ENCODE data around the gene MRPL55.

MRPL55 gene

DNA sequence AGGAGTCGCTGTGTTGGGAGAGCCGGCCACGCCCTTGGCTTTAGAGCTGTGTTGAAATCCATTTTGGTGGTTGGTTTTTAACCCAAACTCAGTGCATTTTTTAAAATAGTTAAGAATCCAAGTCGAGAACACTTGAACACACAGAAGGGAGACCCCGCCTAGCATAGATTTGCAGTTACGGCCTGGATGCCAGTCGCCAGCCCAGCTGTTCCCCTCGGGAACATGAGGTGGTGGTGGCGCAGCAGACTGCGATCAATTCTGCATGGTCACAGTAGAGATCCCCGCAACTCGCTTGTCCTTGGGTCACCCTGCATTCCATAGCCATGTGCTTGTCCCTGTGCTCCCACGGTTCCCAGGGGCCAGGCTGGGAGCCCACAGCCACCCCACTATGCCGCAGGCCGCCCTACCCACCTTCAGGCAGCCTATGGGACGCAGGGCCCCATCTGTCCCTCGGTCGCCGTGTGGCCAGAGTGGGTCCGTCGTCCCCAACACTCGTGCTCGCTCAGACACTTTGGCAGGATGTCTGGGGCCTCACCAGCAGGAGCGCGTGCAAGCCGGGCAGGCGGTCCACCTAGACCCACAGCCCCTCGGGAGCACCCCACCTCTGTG is 10.7 kb downstream of the MRPL55 start:
- no peak for DNase-seq

DNA sequence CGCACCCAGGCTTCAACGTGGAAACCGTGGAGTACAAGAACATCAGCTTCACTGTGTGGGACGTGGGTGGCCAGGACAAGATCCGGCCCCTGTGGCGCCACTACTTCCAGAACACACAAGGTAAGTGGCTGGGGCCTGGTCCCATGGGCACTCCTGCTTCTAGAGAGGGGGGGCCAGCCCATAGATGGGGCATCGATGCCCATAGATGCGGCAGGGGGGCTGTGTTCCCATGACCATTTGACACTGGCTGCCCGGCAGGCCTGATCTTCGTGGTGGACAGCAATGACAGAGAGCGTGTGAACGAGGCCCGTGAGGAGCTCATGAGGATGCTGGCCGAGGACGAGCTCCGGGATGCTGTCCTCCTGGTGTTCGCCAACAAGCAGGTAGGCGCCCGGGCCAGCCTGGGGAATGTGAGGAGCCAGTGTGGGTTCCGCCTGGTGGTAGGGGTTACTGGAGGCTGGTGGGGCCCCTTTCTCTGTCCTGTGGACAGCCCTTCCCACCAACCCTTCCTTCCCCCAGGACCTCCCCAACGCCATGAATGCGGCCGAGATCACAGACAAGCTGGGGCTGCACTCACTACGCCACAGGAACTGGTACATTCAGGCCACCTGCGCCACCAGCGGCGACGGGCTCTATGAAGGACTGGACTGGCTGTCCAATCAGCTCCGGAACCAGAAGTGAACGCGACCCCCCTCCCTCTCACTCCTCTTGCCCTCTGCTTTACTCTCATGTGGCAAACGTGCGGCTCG is 11.6 kb downstream of the MRPL55 start:
- DNase-seq: no peak

DNA sequence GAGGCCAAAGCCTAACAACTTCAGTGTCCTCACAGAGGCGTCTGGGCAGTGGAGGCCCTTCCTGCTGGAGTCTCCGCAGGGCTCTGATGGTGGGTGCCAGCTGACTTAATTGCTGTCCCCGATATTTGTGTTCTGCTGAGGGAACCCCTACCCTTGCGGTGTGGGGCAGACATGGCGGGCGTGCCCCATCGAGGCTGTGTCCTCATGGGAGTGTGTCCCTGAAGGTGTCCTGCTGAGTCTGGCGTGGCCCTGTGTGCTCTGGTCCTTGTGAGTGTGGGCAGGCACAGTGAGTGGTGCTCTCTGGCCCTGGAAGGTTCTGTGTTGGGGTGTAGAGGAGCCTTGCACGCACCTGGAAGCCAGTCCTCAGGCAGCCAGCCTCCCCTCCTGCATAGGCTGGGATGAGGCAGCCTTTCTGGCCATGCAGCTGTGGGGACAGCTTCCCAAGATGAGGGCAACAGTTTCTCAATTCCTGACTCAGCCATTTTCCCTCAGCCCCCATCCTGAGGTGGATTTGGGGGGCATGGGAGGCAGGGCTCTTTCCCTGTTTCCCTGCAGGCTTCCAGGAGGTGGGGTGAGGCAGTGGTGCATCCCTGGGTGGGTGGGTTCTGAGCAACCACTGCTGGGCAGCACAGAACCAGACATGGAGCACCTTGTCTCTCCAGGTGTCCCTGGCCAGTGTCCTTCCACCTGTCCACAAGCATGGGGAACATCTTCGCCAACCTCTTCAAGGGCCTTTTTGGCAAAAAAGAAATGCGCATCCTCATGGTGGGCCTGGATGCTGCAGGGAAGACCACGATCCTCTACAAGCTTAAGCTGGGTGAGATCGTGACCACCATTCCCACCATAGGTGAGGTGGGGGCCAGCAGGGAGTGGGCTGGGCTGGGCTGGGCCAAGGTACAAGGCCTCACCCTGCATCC is 12.4 kb downstream of the MRPL55 start:
- no peak for DNase-seq

DNA sequence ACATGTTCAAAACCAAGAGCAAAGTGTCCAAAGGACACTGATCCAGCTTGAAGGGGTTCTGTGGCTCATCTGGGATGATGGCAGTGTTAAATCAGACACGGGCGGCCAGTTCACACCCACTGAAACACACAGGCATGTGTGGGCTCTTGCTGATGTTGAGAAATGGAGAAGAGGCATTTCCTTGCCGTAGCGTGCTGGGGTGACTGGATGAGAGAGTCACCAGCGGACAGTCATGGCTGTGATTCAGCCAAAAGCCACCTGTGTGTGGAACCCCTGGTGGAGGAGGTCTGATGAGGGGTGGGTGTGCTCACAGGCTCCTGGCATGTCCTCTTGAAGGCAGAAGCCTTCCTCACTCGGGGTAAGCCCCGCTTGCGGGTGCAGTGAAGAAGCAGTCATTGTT is 13.2 kb downstream of the MRPL55 start:
- no peak for DNase-seq

DNA sequence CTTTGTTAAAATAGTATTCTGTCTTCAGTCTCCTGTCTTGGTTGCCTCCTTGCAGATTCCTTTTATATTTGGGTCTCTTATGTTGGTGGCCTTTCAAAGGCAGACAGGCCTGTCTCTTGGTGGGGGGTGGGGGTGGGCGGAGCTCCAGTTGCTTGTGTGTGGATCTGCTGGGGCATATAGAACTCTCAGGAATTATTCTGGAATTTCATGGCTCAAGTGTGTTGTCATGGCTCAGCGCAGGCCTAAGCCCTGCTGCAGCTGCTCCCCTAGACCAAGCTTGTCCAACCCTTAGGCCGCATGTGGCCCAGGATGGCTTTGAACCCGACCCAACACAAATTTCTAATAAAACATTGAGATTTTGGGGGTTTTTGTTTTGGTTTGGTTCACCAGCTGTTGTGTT is 13.9 kb downstream of the MRPL55 start:
- DNase-seq: no peak

DNA sequence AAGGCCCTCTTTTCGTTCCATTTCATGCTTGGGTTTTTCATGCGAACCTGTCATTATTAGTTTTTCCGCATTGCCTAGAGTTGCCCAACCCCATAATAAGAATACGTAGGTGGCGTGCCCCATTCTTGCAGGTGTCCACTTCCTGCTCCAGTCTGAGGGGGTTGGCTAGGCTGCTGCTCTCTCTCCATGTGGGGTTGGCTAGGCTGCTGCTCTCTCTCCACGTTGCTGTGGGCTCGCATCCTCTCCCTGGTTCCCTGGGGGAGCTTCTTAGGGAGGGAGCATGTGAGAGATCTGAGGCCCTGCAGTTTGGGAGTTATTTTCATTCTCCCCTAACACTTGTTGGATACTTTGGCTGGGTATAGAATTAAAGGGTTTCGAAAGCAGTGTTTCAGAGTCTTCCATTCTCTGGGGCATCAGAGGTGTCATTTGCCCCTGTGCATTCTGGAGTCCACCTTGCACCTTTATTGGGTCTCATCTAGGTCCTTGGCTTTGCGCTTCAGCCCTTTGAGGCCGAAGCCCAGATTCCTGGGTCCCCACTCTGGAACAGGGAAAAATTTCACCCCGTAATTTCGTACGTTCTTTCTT is 14.6 kb downstream of the MRPL55 start:
- DNase-seq: no peak

DNA sequence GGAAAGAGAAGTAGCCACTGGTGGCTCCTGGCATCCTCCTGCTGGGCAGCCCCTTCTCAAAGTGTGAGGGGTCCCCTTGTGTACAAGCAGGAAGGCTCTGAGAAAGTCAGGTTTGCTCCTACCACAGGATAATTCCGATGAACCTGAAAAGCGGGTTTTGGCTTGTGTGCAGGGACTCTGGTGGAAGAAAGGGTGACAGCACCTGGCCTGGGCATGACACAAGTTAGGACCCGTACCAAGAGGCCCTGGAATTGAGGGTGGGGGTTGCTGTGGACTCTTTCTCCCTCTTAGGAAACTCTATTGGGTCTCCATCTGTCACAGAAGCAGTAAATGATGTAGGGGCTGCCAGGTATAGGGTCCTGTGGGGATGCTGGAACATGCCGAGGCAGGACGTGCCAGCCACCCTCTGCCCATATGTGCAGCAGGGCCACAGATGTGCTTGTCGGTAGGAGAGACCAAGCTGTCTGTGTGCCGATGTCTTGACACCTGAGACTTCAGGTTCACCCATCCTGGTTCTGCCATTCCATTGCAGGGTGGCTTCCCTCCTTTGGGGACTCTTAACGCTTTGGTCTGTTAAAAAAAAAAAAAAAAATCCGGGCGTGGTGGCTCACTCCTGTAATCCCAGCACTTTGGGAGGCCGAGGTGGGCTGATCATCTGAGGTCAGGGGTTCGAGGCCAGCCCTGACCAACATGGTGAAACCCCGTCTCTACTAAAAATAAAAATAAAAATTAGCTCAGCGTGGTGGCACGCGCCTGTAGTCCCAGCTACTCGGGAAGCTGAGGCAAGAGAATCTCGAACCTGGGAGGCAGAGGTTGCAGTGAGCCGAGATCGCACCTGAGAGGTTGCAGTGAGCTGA is 15.8 kb downstream of the MRPL55 start:
- DNase-seq: no peak

DNA sequence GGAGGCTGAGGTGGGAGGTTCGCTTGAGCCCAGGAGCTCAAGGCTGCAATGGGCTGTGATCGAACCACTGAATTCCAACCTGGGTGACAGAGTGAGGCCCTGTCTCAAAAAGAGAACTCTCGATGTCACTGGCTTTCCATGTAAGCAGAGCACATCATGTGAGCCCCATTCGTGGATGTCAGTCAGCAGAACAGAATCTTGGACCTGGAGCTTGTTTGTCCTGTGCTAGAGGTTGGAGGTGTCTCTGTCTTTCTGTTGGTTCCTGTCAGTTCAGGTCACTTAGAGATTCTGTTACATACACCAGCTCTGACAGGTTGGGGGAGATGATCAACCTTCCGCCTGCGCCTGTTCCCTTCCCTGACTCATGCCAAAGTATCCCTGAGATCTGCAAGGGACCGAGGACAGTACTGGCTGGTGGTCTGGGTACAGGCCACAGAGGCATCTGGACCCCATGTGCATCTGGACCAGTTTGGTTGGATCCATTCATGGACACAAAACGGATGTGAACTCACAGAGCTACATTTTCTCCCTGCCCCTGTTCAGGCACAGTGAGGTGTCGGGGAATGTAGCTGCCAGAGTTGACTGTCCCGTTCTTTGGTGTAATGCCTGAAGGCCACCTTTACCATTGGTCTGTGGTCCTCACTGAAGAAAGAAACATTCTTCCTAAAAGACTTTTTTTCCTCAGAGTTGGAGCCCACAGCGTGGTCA is 16.6 kb downstream of the MRPL55 start:
- DNase-seq: no peak

DNA sequence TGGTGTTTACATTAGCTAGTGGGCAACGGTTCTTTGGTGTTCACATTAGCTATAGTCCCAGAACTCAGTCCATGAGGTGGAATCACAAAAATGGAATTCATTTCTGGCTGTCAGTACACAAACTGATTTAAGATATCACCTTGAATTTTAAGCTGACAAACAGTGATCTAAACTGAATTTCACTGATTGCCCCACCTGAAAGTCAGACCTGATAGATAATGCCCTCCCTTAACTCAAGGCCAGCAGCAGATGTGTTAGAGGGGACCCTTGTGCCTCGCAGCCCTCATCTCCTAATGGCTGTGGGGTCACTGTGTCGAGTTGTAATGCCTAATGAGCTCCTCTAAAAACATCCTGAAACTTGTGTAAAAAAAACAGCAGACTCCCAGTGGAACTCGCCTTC is 18.0 kb downstream of the MRPL55 start:
- no peak for DNase-seq

DNA sequence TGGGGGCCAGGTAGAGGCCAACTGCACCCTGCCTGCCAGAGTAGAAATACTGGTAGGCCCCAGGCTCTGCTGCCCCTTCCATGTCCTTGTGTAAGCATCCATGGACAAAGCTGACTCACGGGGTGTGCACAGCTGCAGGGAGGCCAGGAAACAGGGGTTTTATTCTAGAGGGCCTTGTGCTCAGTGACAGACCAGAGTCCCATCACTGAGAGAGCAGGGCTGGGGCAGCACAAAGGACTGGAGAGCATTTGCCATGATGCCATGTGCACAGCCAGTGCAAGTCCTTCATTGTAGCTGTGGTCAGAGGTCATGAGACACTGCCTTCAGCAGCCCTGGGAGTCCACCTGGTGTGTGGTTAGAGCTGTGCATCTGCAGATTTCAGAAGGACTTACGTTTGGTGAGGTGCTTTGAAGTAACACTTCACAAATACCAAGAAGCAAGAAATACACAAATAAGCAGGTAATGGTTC is 18.5 kb downstream of the MRPL55 start:
- no peak for DNase-seq

DNA sequence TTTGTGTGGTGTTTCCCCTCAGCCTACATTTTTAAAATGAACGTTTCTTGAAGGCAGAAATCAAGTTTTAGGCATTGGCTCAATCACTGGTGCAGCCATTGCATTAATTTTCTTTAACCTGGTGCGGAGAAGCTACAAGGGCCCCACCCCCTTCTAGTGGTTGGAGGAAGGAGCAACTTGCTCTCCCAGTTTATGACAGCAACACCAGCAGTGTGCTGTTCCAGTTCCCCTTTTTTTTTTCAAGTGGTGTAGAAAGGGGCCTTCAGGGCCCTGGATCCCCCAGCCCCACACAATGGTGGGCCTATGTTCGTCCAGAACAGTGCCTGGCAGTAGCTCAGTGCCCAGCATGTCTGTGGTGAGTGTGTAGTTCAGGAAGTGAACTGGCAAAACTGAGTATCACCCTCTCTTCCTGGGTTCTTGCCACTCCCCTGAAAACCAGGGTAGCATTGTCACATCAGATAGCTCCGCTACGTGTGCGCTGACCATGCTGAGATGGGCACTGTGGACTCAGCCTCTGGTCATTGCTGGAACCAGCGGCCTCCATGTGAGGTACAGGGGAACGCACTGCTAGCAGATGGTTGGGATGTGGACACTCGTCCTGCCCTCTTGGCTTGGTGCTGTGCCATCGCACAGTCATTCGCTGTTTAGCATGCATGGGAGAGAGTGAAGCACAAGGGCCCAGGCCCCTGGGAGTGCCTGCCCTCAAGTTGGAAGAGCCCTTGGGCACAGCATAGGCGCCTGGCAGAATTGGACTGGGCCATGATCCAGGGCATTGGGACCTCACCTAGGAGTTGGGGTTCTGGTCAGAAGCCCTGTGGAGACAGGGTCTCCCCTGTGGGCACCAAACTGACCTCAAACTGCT is 19.3 kb downstream of the MRPL55 start:
- no peak for DNase-seq

DNA sequence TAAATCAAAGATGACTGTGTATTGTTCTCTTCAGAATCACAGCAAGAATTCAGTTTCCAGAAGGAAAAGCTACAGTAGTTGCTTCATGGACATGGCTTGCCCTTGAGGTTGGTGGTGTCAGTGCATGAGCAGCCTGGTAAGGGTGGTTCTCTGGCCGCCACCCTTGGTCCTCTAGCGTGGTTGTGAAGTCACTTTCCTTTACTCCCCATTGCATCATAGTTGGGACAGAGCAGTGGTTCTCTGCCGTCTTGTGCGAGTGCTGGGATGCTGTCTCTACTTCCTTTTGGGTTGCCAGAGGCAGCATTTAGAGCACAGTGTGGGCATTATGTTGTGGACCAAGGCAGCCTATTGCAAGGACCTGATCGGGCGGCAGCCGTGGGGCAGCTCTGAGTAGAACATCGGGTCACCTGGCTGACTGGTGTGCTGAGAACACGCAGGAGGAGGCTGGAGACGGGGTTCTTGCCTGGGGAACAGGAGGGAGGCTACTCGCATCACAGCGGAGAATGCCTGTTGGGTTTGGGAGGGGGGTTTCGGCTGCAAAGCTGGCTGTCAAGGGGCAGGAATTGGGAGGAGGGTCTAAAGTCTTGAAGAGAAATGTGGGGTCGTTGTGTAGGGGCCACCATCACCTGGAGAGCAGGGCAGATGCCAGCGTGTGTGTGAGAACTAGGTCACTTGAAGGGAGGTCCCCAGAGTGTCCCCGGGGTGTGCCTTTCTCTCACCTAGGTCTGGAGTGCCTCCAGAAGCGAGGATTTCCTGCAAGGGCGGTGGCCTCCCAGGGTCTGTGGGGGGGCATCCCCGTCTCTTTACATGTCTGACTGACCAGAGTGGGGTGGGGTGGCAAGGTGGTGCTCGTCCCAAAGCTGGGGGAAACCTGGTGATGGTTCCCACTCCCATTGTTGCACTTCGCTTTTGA is 20.3 kb downstream of the MRPL55 start:
- DNase-seq: no peak

DNA sequence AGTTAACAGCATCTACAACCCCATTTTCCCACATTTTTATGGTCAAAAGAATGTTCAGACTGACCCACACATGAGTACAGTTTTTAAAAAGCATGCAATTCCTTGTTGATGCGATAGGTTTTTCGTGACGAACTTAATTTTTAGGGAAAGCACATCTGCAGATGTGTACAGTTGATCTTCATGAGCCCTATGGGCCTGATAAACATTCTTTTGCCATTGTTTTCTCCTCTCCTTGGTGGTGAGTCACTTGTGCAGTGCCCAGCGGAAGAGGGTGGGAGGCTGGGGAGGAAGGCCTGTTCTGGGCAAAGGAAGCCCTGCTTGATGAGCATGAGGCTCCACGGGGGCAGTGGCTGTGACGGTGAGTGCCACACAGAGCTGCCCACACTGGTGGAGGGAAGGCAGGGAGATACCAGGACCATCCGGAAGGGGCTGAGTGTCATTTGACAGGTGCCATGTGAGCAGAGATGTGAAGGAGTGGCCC is 21.3 kb downstream of the MRPL55 start:
- no peak for DNase-seq

DNA sequence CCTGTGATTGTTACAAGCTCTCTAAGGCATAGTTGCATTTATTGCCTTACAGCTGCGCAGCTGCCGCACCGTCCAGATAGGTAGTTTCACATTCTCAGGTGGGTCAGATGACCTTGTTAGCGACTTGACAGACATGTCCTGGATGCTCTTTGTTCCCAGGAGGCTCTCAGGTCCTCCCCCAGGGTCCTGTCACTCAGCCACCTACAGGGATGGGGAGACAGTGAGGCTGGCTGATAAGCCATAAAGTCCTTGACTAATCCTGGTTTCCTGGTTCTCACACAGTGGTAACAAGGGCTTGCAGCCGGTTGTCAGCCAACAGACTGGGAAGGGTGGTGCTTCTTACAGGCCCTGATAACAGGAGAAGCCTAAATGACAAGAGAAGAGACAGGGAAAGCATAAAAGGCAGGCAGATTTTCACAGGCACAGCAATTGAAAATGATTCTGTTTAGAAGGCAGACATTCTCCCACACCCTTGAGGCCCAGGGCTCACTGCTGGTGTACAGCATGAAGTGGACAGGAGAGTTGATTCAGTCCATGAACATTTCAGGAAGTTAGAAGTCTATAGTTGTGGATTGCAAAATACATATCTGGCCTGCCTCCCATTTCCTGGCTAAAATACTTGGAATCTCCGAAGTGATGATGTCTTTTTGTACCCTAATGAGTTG is 23.7 kb downstream of the MRPL55 start:
- DNase-seq: no peak

DNA sequence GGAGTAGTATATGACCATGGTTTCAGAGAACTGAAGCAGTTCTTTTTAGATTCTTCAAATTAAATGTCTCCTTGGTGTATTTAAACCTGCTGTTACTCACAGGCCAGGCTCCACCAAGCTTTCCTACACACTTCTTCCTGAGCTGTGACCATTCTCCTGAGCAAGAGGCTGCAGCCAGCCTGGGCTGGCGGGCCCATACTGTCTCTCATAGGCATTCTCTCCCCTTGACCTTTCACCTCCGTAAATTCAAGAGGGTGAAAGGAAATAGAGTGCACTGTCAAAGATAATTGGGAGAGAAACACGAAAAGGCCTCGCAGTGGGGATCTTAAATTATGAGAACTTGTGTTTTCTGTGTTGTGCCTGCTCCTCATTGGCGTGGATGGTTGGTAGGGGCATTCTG is 24.3 kb downstream of the MRPL55 start:
- DNase-seq: no peak

DNA sequence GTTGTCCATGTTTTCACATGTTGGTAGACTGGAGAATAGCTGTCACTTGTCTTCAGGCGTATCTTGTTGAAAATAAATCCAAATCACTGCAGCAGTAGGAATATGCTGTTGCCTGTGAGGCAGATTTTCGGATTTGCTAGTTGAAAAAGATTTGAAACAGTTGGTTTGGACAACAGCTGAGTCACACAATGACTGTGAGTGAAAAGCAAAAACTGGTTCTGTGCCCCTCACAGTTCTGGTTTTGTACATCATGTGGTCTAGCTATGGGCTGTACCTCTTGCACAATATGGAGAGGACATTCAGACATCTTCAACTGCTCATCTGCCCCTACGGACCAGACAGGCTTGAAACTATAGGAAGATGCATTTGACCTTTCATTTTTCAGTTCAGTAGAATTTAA is 24.8 kb downstream of the MRPL55 start:
- DNase-seq: no peak

DNA sequence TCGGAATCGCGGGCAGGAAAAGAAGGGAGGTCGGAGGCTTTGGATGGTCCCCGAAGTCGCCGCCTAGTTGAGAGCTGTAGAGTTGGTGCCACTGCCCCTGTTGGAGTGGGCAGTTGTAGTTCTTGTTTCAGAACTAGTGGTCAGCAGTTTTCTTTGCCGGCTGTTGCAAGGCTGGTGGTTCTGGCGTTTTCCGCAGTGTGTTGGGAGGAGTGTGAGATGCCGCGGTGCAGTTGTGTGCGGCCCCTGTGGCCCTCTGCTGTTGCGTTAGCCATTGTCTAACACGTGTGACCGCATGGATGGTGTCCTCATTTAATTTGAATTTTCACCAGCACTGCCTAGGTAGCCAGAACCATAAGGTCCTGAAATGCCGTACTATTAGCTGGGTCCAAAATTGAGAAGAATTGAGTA is 25.2 kb downstream of the MRPL55 start:
- DNase-seq: no peak

Measured in NCI-H446 treated with DMSO at 0.1 percent for 48 hours (cell line).